Measurements from ENCODE around the gene PDE9A.

DNA sequence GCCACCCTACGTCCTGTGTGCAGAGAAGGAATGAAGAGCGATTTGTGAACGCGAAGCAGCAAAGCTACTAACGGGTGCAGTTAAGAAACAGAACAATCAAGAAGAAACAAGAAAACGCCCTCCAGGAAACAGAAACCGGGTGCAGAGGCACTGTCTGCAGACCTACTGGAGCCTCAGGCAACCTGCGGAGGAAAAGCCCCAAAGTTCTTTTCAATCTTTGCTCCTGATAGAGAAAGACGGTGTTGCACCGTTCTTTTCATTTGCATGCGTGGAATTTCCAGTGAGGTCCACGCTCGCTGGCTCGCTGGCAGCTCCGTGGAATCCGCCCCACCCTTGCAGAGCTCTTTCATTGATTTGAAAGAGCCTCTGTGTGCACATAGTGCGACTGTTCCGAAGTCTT is 37.0 kb upstream of the PDE9A start:
- TF ChIP-seq, protein P1, sequence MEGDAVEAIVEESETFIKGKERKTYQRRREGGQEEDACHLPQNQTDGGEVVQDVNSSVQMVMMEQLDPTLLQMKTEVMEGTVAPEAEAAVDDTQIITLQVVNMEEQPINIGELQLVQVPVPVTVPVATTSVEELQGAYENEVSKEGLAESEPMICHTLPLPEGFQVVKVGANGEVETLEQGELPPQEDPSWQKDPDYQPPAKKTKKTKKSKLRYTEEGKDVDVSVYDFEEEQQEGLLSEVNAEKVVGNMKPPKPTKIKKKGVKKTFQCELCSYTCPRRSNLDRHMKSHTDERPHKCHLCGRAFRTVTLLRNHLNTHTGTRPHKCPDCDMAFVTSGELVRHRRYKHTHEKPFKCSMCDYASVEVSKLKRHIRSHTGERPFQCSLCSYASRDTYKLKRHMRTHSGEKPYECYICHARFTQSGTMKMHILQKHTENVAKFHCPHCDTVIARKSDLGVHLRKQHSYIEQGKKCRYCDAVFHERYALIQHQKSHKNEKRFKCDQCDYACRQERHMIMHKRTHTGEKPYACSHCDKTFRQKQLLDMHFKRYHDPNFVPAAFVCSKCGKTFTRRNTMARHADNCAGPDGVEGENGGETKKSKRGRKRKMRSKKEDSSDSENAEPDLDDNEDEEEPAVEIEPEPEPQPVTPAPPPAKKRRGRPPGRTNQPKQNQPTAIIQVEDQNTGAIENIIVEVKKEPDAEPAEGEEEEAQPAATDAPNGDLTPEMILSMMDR (IDR thresholded peaks at IDR 0.05) = no peak
- no peak for TF ChIP-seq POLR2A (IDR thresholded peaks at IDR 0.05)
